PC-9 (cell line): ENCODE measurements around the gene USP2.

Experiments used
- CTCF ChIP-seq: fragments of 200-600 bp; sonication (generic); conservative IDR thresholded peaks from 2 replicates; pipeline ENCODE4 v1.6.1; 2017; ENCODE audit warnings: mixed run types, antibody characterized with exemption, mild to moderate bottlenecking, moderate library complexity
- EZH2 ChIP-seq: fragments of 200-600 bp; sonication (generic); IDR thresholded peaks from 2 replicates; pipeline ENCODE4 v1.8.0; 2017; ENCODE audit warnings: antibody characterized with exemption, low read depth

- TF ChIP-seq CTCF, result no peak
- no peak for TF ChIP-seq EZH2
Measured at GRCh38 chr11:119362741-119363080, 18.8 kb downstream of the USP2 start.
